Type B pancreatic cell (in vitro differentiated cells): ENCODE results near the gene TMIE. TPM values are rescaled to one million over a fixed set of nuclear protein-coding genes. Genes with fewer than 3 reads are reported as not detected.

Experiments used
- DNase-seq: peaks from one replicate; pipeline ENCODE4 v3.0.0; 2021; ENCODE audit warnings: mixed read lengths; ENCODE audit not compliant: unreplicated experiment; ENCODE audit errors: extremely low spot score
- H3K27ac Mint-ChIP-seq: 2 replicates; pipeline ENCODE4 v1.8.0; 2021; ENCODE audit warnings: mild to moderate bottlenecking, mixed read lengths
- H3K27me3 Mint-ChIP-seq: 2 replicates; pipeline ENCODE4 v1.8.0; 2021; ENCODE audit warnings: mixed read lengths
- H3K36me3 Mint-ChIP-seq: 2 replicates; pipeline ENCODE4 v1.8.0; 2021; ENCODE audit warnings: mixed read lengths
- H3K4me1 Mint-ChIP-seq: one replicate; pipeline ENCODE4 v1.8.0; 2021; ENCODE audit warnings: mixed read lengths; ENCODE audit not compliant: unreplicated experiment
- H3K4me3 Mint-ChIP-seq: 2 replicates; pipeline ENCODE4 v1.8.0; 2021; ENCODE audit warnings: mild to moderate bottlenecking, mixed read lengths
- H3K9me3 Mint-ChIP-seq: 2 replicates; pipeline ENCODE4 v1.8.0; 2021; ENCODE audit warnings: mixed read lengths
- total RNA-seq: library from RNA; stranded (reverse); gene quantifications from 2 replicates; pipeline ENCODE4 v1.2.1, GENCODE V29; 2021; ENCODE audit warnings: low replicate concordance
- TF ChIP-seq, protein P1 (sequence below): fragments of 200-600 bp; sonication (generic); conservative IDR thresholded peaks from 2 replicates; pipeline ENCODE4 v1.5.0; 2021; ENCODE audit warnings: antibody characterized with exemption, mild to moderate bottlenecking

Gene TMIE
- total RNA-seq, 1 donor from 2014 or later: 0.48 TPM

DNA sequence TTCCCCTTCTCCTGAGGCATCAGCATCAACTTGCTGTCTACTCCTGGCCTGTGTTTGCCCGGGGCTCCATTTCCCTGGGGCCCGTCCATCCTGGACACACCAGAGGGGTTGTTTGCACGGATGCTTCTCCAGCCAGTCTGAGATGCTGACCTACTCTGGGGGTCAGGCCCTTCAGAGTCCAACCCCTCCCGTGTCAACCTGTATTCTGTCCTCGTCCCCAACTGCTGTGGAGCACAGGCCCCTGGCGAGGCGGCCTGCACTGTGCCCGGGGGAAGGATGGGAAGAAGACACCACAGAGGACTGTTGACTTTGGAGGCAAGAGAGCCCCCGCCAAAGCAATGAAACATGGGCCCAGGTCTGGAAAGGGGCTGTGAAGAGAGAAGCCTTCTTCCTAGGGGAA, 33.5 kb upstream of the TMIE start:
- Mint-ChIP-seq H3K27ac (no peak overlapping the region), H3K4me1 (peaks cover 15% of the 10 kb centered on the region), H3K36me3 (no peaks in the 10 kb centered on the region), H3K9me3 (no peaks in the 10 kb centered on the region), H3K4me3 (no peak overlapping the region), H3K27me3 (peaks cover 3% of the 10 kb centered on the region)
- DNase-seq: peak; percentile 60
- TF ChIP-seq, protein P1, sequence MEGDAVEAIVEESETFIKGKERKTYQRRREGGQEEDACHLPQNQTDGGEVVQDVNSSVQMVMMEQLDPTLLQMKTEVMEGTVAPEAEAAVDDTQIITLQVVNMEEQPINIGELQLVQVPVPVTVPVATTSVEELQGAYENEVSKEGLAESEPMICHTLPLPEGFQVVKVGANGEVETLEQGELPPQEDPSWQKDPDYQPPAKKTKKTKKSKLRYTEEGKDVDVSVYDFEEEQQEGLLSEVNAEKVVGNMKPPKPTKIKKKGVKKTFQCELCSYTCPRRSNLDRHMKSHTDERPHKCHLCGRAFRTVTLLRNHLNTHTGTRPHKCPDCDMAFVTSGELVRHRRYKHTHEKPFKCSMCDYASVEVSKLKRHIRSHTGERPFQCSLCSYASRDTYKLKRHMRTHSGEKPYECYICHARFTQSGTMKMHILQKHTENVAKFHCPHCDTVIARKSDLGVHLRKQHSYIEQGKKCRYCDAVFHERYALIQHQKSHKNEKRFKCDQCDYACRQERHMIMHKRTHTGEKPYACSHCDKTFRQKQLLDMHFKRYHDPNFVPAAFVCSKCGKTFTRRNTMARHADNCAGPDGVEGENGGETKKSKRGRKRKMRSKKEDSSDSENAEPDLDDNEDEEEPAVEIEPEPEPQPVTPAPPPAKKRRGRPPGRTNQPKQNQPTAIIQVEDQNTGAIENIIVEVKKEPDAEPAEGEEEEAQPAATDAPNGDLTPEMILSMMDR: no peak

DNA sequence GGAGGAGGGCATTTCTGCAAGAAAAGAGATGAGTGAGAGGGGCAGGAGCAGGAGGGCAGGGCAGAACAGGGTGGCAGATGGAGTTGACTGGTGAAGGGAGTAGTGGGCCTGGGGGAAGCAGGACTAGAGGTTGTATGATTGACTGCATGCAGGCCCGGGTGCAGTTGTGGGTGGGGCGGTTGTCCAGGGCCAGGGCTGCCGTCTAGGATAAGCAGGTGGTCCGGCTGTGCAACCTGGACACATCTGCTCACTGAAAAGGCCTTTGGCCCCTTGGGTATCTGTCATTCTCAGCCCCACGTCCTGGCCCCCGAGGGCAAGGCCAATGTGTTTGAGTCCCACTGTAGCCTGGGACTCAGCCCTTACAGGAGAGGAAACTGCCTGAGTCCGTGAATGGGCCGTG, 33.1 kb upstream of the TMIE start:
- TF ChIP-seq, protein P1: no peak
- no peak overlapping the region for H3K4me3 Mint-ChIP-seq
- DNase-seq: no peak
- H3K27me3 Mint-ChIP-seq: peaks cover 3% of the 10 kb centered on the region
- H3K27ac Mint-ChIP-seq: no peak overlapping the region
- peaks cover 10% of the 10 kb centered on the region for H3K4me1 Mint-ChIP-seq
- no peaks in the 10 kb centered on the region for H3K36me3 Mint-ChIP-seq
- H3K9me3 Mint-ChIP-seq: no peaks in the 10 kb centered on the region

DNA sequence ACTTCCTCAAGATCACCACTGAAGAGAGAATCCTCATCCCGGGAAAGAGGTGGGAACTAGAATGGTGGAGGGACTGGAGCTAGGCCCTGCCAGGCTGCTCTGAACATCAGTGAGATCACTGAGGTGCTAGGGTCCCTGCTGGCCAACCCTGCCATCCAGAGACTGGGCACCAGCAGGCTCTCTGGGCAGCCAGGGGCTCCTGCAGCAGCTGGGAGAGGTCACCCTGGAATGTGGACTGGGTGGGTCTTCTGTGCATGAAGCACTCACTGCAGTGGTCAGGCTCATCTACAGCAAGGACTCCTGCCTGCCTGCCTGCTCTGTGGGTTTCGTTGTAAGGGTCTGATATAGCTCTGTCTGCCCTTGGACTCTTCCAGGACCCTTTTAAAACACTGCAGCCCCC, 32.6 kb upstream of the TMIE start:
- DNase-seq: no peak
- Mint-ChIP-seq H3K4me3 (no peak overlapping the region), H3K27ac (no peak overlapping the region), H3K27me3 (peaks cover 3% of the 10 kb centered on the region), H3K4me1 (peaks cover 6% of the 10 kb centered on the region), H3K36me3 (no peaks in the 10 kb centered on the region), H3K9me3 (no peaks in the 10 kb centered on the region)
- TF ChIP-seq, protein P1: no peak

DNA sequence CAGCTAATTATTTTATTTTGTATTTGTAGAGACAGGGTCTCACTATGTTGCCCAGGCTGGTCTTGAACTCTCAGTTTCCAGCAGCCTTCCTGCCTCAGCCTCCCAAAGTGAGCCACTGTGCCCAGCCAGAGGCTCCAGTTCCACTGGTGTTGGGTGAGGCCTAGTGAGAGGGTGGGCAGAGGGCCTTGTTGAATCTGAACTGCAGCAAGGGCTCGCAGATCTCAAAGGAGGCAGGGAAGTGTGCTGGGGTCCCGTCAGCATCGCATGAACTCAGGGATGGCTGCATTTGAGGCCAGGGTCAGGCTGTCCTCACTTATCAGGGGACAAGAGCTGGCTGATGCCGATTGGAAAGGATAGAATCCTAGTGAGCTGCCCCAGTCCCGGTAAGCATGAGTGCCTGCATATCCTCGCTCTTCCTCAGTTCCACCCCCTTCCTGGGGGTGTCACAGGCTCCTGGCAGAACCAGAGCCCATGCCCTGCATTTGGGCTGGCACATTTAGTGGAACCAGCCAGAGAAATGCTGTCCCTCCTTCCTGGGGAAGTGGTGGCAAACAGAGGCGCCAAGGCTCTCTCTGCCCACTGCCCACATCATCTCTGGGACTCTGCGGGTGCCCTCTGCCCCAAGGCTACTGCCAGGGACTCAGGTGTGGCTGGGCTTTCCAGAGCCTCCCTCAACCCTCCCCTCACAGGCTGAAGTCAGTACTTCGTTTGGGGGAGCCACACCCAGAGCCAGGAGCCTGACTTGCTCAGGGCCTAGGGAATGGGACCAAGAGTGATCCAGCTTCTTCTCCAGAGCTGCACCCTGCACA, 31.8 kb upstream of the TMIE start:
- DNase-seq: no peak
- TF ChIP-seq, protein P1: no peak
- peaks cover 3% of the 10 kb centered on the region for H3K27me3 Mint-ChIP-seq

DNA sequence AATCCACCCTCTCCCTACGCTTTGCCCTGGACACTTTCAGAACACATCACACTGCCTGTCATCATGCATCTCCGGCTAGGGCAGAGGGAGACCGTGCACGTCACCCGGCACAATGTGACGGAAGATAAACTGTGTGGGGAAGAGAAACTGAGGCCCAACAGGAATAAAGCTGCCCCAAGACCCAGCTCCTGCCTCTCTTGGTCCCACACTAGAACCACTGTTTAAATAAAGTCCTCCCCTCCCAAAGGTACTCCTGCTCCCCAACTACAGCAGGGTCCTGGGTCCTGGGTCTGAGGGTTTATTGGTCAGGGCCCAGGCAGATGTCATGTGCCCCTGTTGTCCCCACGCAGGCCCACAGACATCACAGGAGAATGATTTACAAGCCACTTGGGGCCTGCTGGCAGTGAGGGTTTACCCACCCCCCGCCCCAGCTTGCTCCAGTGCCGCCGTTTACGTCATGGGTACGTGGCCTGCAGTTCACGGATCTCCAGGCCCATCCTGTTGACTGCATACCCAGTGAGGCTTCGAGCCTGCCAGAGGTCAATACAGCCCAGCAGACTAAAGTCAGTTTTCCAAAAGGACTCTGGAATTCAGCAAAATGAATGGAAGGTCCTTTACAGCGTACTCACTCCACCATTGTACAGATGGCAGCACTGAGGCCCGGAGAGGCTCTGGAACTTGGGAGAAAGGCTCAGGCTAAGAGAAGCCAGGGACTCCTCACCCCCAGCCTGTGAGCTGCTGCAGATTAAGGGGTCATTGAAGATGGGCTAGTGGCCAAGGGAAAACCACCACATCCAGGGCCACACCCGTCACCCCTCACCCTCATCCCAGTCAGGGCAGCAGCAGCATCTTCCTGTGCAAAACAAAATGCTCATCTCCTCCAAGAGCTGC, 30.9 kb upstream of the TMIE start:
- no peak overlapping the region for H3K27ac Mint-ChIP-seq
- peaks cover 3% of the 10 kb centered on the region for H3K27me3 Mint-ChIP-seq
- H3K9me3 Mint-ChIP-seq: no peaks in the 10 kb centered on the region
- H3K36me3 Mint-ChIP-seq: no peaks in the 10 kb centered on the region
- no peak for DNase-seq
- H3K4me1 Mint-ChIP-seq: no peaks in the 10 kb centered on the region
- H3K4me3 Mint-ChIP-seq: no peak overlapping the region
- TF ChIP-seq, protein P1: no peak

More for the DNA sequence above, 31.8 kb upstream of the TMIE start:
- Mint-ChIP-seq H3K36me3 (no peaks in the 10 kb centered on the region), H3K9me3 (no peaks in the 10 kb centered on the region), H3K4me1 (no peaks in the 10 kb centered on the region), H3K4me3 (no peak overlapping the region), H3K27ac (no peak overlapping the region)
